H1 (cell line): ENCODE data around the gene RPS15. TPM values are rescaled to one million over a fixed set of nuclear protein-coding genes. Genes with fewer than 3 reads are reported as not detected.
A peak's percentile ranks its signal among the peaks of the same experiment; 100 is the strongest.

Source experiments
- CTCF ChIA-PET: fragments of 300-600 bp; sonication (Branson Sonifier 250); formaldehyde crosslinking; loops from one replicate; lab custom pipeline; 2021; ENCODE audit not compliant: partially characterized antibody; lab: Charles Lee
- POLR2A ChIA-PET: fragments of 300-600 bp; sonication (Branson Sonifier 250); formaldehyde crosslinking; loops from one replicate; lab custom pipeline; 2021; ENCODE audit warnings: inconsistent platforms; ENCODE audit not compliant: partially characterized antibody; lab: Charles Lee
- DNase-seq, 2 experiments: peaks; one replicate each; pipeline versions ENCODE4 v3.0.0 to v3.0.0-alpha.2; 2010 to 2022; ENCODE audit warnings: low spot score in 2 of 2, low read depth in 1 of 2, mixed read lengths in 1 of 2
- FAIRE-seq: peaks from 2 replicates; lab custom pipeline; 2011; peaks lifted over from hg19 to GRCh38; lab: Jason Lieb, UNC
- H2AFZ ChIP-seq: 2 replicates; pipeline ENCODE4 v1.8.1; 2012; ENCODE audit warnings: low read length, inconsistent platforms
- H2AK5ac ChIP-seq: 2 replicates; pipeline ENCODE4 v1.6.1; 2013; ENCODE audit warnings: low read depth, low read length
- H2BK120ac ChIP-seq: replicated peaks from 2 replicates; pipeline ENCODE3; 2013; ENCODE audit warnings: low read depth, low read length, inconsistent platforms
- H2BK12ac ChIP-seq: 2 replicates; pipeline ENCODE4 v1.6.1; 2013; ENCODE audit warnings: low read depth, low read length
- H2BK15ac ChIP-seq: 2 replicates; pipeline ENCODE4 v1.6.1; 2013; ENCODE audit warnings: low read length
- H2BK20ac ChIP-seq: 2 replicates; pipeline ENCODE4 v1.6.1; 2013; ENCODE audit warnings: low read length
- H2BK5ac ChIP-seq: 2 replicates; pipeline ENCODE4 v1.6.1; 2013; ENCODE audit warnings: low read depth, low read length
- H3K14ac ChIP-seq: 2 replicates; pipeline ENCODE4 v1.6.1; 2013; ENCODE audit warnings: inconsistent platforms; ENCODE audit not compliant: insufficient read length
- H3K18ac ChIP-seq: 2 replicates; pipeline ENCODE4 v1.6.1; 2013; ENCODE audit warnings: low read length; ENCODE audit errors: extremely low read depth
- H3K23ac ChIP-seq: 2 replicates; pipeline ENCODE4 v1.6.1; 2013; ENCODE audit warnings: inconsistent platforms; ENCODE audit not compliant: insufficient read length
- H3K23me2 ChIP-seq: 2 replicates; pipeline ENCODE4 v1.6.1; 2013; ENCODE audit warnings: low read depth, low read length
- H3K27ac ChIP-seq: 2 replicates; pipeline ENCODE4 v1.6.1; 2011; ENCODE audit warnings: low read depth, low read length, inconsistent platforms
- H3K27me3 ChIP-seq, 4 experiments: replicated peaks in 1 of 4; 1 replicate in 1 of 4; 2 replicates in 3 of 4; pipeline versions ENCODE4 v1.6.1 to v1.8.1; 2011 to 2013; ENCODE audit warnings: low read length in 3 of 4, mild to moderate bottlenecking in 3 of 4, inconsistent platforms in 2 of 4, mixed read lengths in 2 of 4, moderate library complexity in 1 of 4; ENCODE audit not compliant: control insufficient read depth in 3 of 4, insufficient read depth in 3 of 4; ENCODE audit errors: extremely low read depth in 1 of 4
- H3K36me3 ChIP-seq, 4 experiments: 2 replicates each; pipeline versions ENCODE4 v1.6.1 to v1.8.1; 2011 to 2013; ENCODE audit warnings: mild to moderate bottlenecking in 4 of 4, low read length in 3 of 4, moderate library complexity in 2 of 4, control low read depth in 1 of 4, inconsistent platforms in 1 of 4; ENCODE audit not compliant: insufficient read depth in 4 of 4, control insufficient read depth in 2 of 4
- H3K4ac ChIP-seq: replicated peaks from 2 replicates; pipeline ENCODE3; 2013; ENCODE audit warnings: low read length, low read depth, mixed read lengths, inconsistent platforms; ENCODE audit not compliant: insufficient read length
- H3K4me1 ChIP-seq, 4 experiments: replicated peaks in 1 of 4; 1 replicate in 1 of 4; 2 replicates in 3 of 4; pipeline versions ENCODE4 v1.6.1 to v1.8.1; 2011 to 2013; ENCODE audit warnings: low read length in 3 of 4, inconsistent platforms in 2 of 4, mixed read lengths in 1 of 4; ENCODE audit not compliant: insufficient read depth in 4 of 4, control insufficient read depth in 3 of 4
- H3K4me2 ChIP-seq, 2 experiments: 2 replicates each; pipeline versions ENCODE4 v1.6.1 to v1.8.1; 2011 to 2013; ENCODE audit warnings: low read depth in 2 of 2, low read length in 2 of 2, control low read depth in 1 of 2, inconsistent platforms in 1 of 2, mild to moderate bottlenecking in 1 of 2; ENCODE audit not compliant: insufficient read depth in 1 of 2
- H3K4me3 ChIP-seq, 4 experiments: fragments of 200-600, 300-600 bp in 1 of 4; sonication (generic), shearing (Covaris generic), sonication (Bioruptor Twin) in 1 of 4; 2 replicates each; pipeline versions ENCODE4 v1.5.1 to v1.8.1; 2011 to 2016; ENCODE audit warnings: low read length in 4 of 4, low read depth in 3 of 4, control low read depth in 2 of 4, inconsistent platforms in 2 of 4, mild to moderate bottlenecking in 2 of 4, mixed read lengths in 1 of 4, moderate library complexity in 1 of 4; ENCODE audit not compliant: insufficient read depth in 2 of 4; ENCODE audit errors: extremely low read depth in 1 of 4
- H3K56ac ChIP-seq: replicated peaks from 2 replicates; pipeline ENCODE3; 2013; ENCODE audit warnings: low read depth, mild to moderate bottlenecking, mixed read lengths, low read length, inconsistent platforms; ENCODE audit not compliant: insufficient read length
- H3K79me1 ChIP-seq: 2 replicates; pipeline ENCODE4 v1.6.1; 2013; ENCODE audit warnings: low read depth, low read length, control low read depth
- H3K79me2 ChIP-seq, 2 experiments: 2 replicates each; pipeline versions ENCODE4 v1.6.1 to v1.8.1; 2012 to 2013; ENCODE audit warnings: low read length in 2 of 2, mild to moderate bottlenecking in 2 of 2, inconsistent platforms in 1 of 2; ENCODE audit not compliant: insufficient read depth in 2 of 2, control insufficient read depth in 1 of 2
- H3K9ac ChIP-seq, 4 experiments: replicated peaks in 1 of 4; 1 replicate in 1 of 4; 2 replicates in 3 of 4; pipeline versions ENCODE4 v1.6.1 to v1.8.1; 2011 to 2013; ENCODE audit warnings: low read depth in 3 of 4, low read length in 3 of 4, control low read depth in 2 of 4, mild to moderate bottlenecking in 2 of 4, moderate library complexity in 2 of 4, inconsistent platforms in 1 of 4; ENCODE audit errors: extremely low read depth in 1 of 4
- H3K9me3 ChIP-seq, 2 experiments: 2 replicates each; pipeline versions ENCODE4 v1.6.1 to v1.8.1; 2012 to 2013; ENCODE audit warnings: mild to moderate bottlenecking in 2 of 2, moderate library complexity in 2 of 2, control low read depth in 1 of 2, inconsistent platforms in 1 of 2, low read depth in 1 of 2, low read length in 1 of 2, mixed read lengths in 1 of 2; ENCODE audit not compliant: insufficient read depth in 2 of 2
- H4K20me1 ChIP-seq, 2 experiments: replicated peaks in 1 of 2; 2 replicates each; pipeline versions ENCODE3 to v1.8.1; 2011 to 2013; ENCODE audit warnings: inconsistent platforms in 2 of 2, low read length in 2 of 2, mild to moderate bottlenecking in 1 of 2; ENCODE audit not compliant: insufficient read depth in 2 of 2, control insufficient read depth in 1 of 2
- H4K5ac ChIP-seq: 2 replicates; pipeline ENCODE4 v1.6.1; 2013; ENCODE audit warnings: low read length, low read depth, mixed read lengths, inconsistent platforms; ENCODE audit not compliant: insufficient read length
- H4K8ac ChIP-seq: 2 replicates; pipeline ENCODE4 v1.8.0; 2013; ENCODE audit warnings: mild to moderate bottlenecking, moderate library complexity, low read length, inconsistent platforms; ENCODE audit not compliant: insufficient read depth; ENCODE audit errors: extremely low read depth
- H4K91ac ChIP-seq: replicated peaks from 2 replicates; pipeline ENCODE3; 2013; ENCODE audit warnings: low read length, mixed read lengths, inconsistent platforms; ENCODE audit not compliant: insufficient read length
- CBX5 ChIP-seq: fragments of 300-800, 300-1000 bp; sonication (generic); IDR thresholded peaks from 2 replicates; pipeline ENCODE4 v1.7.1; 2016; ENCODE audit warnings: antibody characterized with exemption, low read length, low read depth
- CBX8 ChIP-seq: fragments of 300-800, 300-1000 bp; sonication (generic); IDR thresholded peaks from 2 replicates; pipeline ENCODE4 v1.7.1; 2016; ENCODE audit warnings: low read depth, low read length, borderline replicate concordance
- KDM5A ChIP-seq: fragments of 200-600 bp; IDR thresholded peaks from 2 replicates; pipeline ENCODE4 v1.7.1; 2012; ENCODE audit warnings: mild to moderate bottlenecking, low read length, inconsistent platforms, mixed read lengths
- NANOG ChIP-seq: IDR thresholded peaks from 2 replicates; pipeline ENCODE4 v1.6.1; 2011; ENCODE audit warnings: low read length, low read depth, mild to moderate bottlenecking, inconsistent platforms; ENCODE audit not compliant: insufficient read depth, poor library complexity, severe bottlenecking
- NRF1 ChIP-seq: IDR thresholded peaks from 2 replicates; pipeline ENCODE4 v1.6.1; 2011; ENCODE audit warnings: mild to moderate bottlenecking, low read depth, low read length, improper control_type of control experiment
- SAP30 ChIP-seq: fragments of 300-600 bp; sonication (generic); IDR thresholded peaks from 2 replicates; pipeline ENCODE4 v1.7.1; 2012; ENCODE audit warnings: low read length, moderate library complexity, mild to moderate bottlenecking, inconsistent platforms; ENCODE audit not compliant: insufficient read depth, insufficient replicate concordance
- SP4 ChIP-seq: IDR thresholded peaks from 2 replicates; pipeline ENCODE4 v1.6.1; 2012; ENCODE audit warnings: low read length, inconsistent platforms
- SRF ChIP-seq: IDR thresholded peaks from 2 replicates; pipeline ENCODE4 v1.6.1; 2011; ENCODE audit warnings: mild to moderate bottlenecking, low read depth, low read length, moderate library complexity
- TAF1 ChIP-seq: IDR thresholded peaks from 2 replicates; pipeline ENCODE4 v1.6.1; 2011; ENCODE audit warnings: mild to moderate bottlenecking, low read depth, low read length
- TAF7 ChIP-seq: optimal IDR thresholded peaks from 2 replicates; pipeline ENCODE3; 2011; ENCODE audit warnings: low read depth, mild to moderate bottlenecking, inconsistent platforms, low read length, moderate library complexity, borderline replicate concordance
- TEAD4 ChIP-seq: IDR thresholded peaks from 2 replicates; pipeline ENCODE4 v1.6.1; 2012; ENCODE audit warnings: low read depth, low read length, inconsistent platforms, mixed read lengths
- WGBS, 2 experiments: shearing (Covaris generic) in 1 of 2; methylation state at CpG; one replicate each; pipeline versions ENCODE4 v1.1.6 to v1.1.7; 2013 to 2015; ENCODE audit warnings: low lambda C conversion rate in 2 of 2, mixed read lengths in 2 of 2, inconsistent platforms in 1 of 2, low coverage in 1 of 2, missing lambda C conversion rate in 1 of 2; ENCODE audit not compliant: insufficient replicate concordance in 2 of 2, insufficient coverage in 1 of 2, insufficient read length in 1 of 2; ENCODE audit errors: extremely low coverage in 1 of 2, missing lambda C conversion rate in 1 of 2; 5-methylcytosine and 5-hydroxymethylcytosine counted together
- polyA plus RNA-seq, 7 experiments: library from polyadenylated mRNA; depleted of rRNA in 3 of 7; stranded (reverse) in 5 of 7; unstranded in 2 of 7; fragments of >200 nt in 5 of 7; fragments of 200-250 nt in 2 of 7; gene quantifications; 1 replicate in 5 of 7; 2 replicates in 1 of 7; 4 replicates in 1 of 7; pipeline versions ENCODE4 v1.2.1 to v1.2.3, GENCODE V29; 2011 to 2013; ENCODE audit warnings: missing spikeins in 2 of 7, mixed read lengths in 2 of 7
- total RNA-seq: library from RNA; stranded (reverse); fragmentation: NEBNext Ultra II Directional; extraction: Animal tissue kit (Norgen Biotek cat#: 25700); gene quantifications from 2 replicates; pipeline ENCODE4 v1.2.1, GENCODE V29; 2021

Gene RPS15
- total and polyA plus RNA-seq, 2 of the 8 experiments (the other 6 are each of a cell fraction or from before 2014, with no cell fraction given), result 1,562 to 3,890 TPM

- WGBS, 2 experiments, result 1% methylated on average over 26 of the region's 121 CpGs; no CpG with 5 or more reads in 1 of the 2 experiments
- Histone ChIP-seq H3K23ac (no peak within 1 kb of the TSS), H3K27me3 (0 out of 7 replicates have a peak, but pooled peaks cover 0 to under 1% (median 0%) of the 10 kb centered on the region in 4 experiments), H3K9me3 (no peaks in the 10 kb centered on the region), H2BK5ac (peak within 1 kb of the TSS; percentile 78; the same call in 1 of the 2 replicates), H2BK20ac (no peak within 1 kb of the TSS), H2AK5ac (no peak within 1 kb of the TSS), H3K36me3 (peaks cover 0 to 3% (median 0%) of the 10 kb centered on the region in 4 experiments; a peak in 4 of 8 replicates), H4K20me1 (peaks cover 40 to 41% of the 10 kb centered on the region in 2 experiments), H3K4me1 (peaks cover 2 to 21% (median 17%) of the 10 kb centered on the region in 4 experiments; a peak in 6 of 7 replicates), H3K14ac (no peak within 1 kb of the TSS), H3K4me2 (peak within 1 kb of the TSS; percentile 85 to 87), H3K23me2 (peaks cover 10% of the 10 kb centered on the region; the same call in 1 of the 2 replicates), H3K79me1 (peaks cover 8% of the 10 kb centered on the region), H3K4ac (peak within 1 kb of the TSS; percentile 92), H3K27ac (peak within 1 kb of the TSS; percentile 66), H2BK12ac (no peak within 1 kb of the TSS), H2BK120ac (no peak within 1 kb of the TSS), H4K91ac (peak within 1 kb of the TSS; percentile 61), H3K79me2 (peaks cover 47 to 50% of the 10 kb centered on the region in 2 experiments), H3K18ac (peak within 1 kb of the TSS; percentile 83), H4K8ac (peak within 1 kb of the TSS; percentile 92), H3K56ac (peak within 1 kb of the TSS; percentile 69), H4K5ac (peak within 1 kb of the TSS; percentile 64), H3K9ac (peak within 1 kb of the TSS; percentile 47 to 93 (median 74); a peak in 6 of 7 replicates), H2BK15ac (no peak within 1 kb of the TSS), H3K4me3 (peak within 1 kb of the TSS; percentile 71 to 85 (median 84)), H2AFZ (no peak within 1 kb of the TSS)
- ChIA-PET CTCF (no interaction called here), POLR2A (interaction anchor here (1.0 to 1.2 kb wide), 2 partner anchors 10 to 139 kb away, joined by 4 to 5 read pairs; partner anchors contain the start of gene CIRBP)
- DNase-seq, result no peak
- no peak for FAIRE-seq
- TF ChIP-seq CBX5, result no peak
- TF ChIP-seq NANOG, result no peak
- no peak for TF ChIP-seq TAF7
- 0 out of 2 replicates have a peak, but pooled peaks have one; percentile 12 for TF ChIP-seq TAF1
- TF ChIP-seq NRF1, result peak; percentile 1; the same call in 1 of the 2 replicates
- no peak for TF ChIP-seq SAP30
- TF ChIP-seq KDM5A, result no peak
- TF ChIP-seq TEAD4, result no peak
- 0 out of 2 replicates have a peak, but pooled peaks have one; percentile 3 for TF ChIP-seq SP4
- no peak for TF ChIP-seq CBX8
- no peak for TF ChIP-seq SRF
Observed at GRCh38 chr19:1407528-1408299, 30.5 kb upstream of the RPS15 start, which contains the start of gene DAZAP1. DAZAP1 (plus strand) TSS chr19:1407586; CDS start chr19:1407774, 188 bp downstream.
